Neutrophil (primary cell): ENCODE data around the gene GRIK3.

Experiments
- H3K27ac ChIP-seq: fragments of 200-600 bp; sonication (generic); 2 replicates; pipeline ENCODE4 v1.5.1; 2016; ENCODE audit warnings: mild to moderate bottlenecking, moderate library complexity
- H3K27me3 ChIP-seq: fragments of 200-600 bp; sonication (generic); 2 replicates; pipeline ENCODE4 v1.6.0; 2016; ENCODE audit warnings: mild to moderate bottlenecking
- H3K36me3 ChIP-seq: fragments of 200-600 bp; sonication (generic); 2 replicates; pipeline ENCODE4 v1.5.1; 2017
- H3K4me1 ChIP-seq, 2 experiments: fragments of 200-600 bp in 1 of 2; sonication (generic) in 1 of 2; 1 replicate in 1 of 2; 2 replicates in 1 of 2; pipeline versions ENCODE4 v1.5.1 to v1.6.1; 2013 to 2016; ENCODE audit warnings: low read depth in 1 of 2, low read length in 1 of 2, mild to moderate bottlenecking in 1 of 2, moderate library complexity in 1 of 2; ENCODE audit not compliant: control insufficient read depth in 1 of 2, insufficient read depth in 1 of 2
- H3K4me3 ChIP-seq, 2 experiments: fragments of 200-600 bp in 1 of 2; sonication (generic) in 1 of 2; 1 replicate in 1 of 2; 2 replicates in 1 of 2; pipeline ENCODE4 v1.5.1; 2013 to 2016; ENCODE audit warnings: low read depth in 1 of 2, low read length in 1 of 2, mild to moderate bottlenecking in 1 of 2, moderate library complexity in 1 of 2
- H3K9me3 ChIP-seq: fragments of 200-600 bp; sonication (generic); 2 replicates; pipeline ENCODE4 v1.5.1; 2016
- TF ChIP-seq, protein P1 (sequence below): fragments of 200-600 bp; sonication (generic); IDR thresholded peaks from 2 replicates; pipeline ENCODE4 v1.5.1; 2016; ENCODE audit warnings: antibody characterized with exemption

Gene GRIK3

DNA sequence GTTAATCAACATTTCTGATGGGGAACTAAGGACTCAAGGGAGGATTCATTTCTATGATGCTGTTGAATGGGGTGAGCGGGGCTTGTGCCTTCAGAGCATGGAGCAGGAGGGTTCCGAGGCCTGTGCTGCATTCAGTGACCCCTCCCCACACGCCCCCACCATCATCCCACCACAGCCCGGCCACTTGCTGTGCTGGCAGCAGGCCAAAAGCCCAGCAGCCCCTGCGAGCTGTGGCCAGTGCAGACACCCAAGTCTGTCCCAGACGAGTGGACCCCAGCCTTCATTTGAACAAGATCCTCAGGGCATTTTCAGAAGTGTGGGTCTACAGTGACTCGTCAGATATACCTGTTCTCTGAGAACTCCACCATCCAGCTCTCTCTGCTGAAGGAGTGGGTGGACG is 242.0 kb downstream of the GRIK3 start:
- Histone ChIP-seq H3K4me3 (no peak overlapping the region), H3K36me3 (no peaks in the 10 kb centered on the region), H3K9me3 (no peaks in the 10 kb centered on the region), H3K27ac (no peak overlapping the region), H3K4me1 (no peaks in the 10 kb centered on the region), H3K27me3 (peaks cover 16% of the 10 kb centered on the region)
- TF ChIP-seq, protein P1, sequence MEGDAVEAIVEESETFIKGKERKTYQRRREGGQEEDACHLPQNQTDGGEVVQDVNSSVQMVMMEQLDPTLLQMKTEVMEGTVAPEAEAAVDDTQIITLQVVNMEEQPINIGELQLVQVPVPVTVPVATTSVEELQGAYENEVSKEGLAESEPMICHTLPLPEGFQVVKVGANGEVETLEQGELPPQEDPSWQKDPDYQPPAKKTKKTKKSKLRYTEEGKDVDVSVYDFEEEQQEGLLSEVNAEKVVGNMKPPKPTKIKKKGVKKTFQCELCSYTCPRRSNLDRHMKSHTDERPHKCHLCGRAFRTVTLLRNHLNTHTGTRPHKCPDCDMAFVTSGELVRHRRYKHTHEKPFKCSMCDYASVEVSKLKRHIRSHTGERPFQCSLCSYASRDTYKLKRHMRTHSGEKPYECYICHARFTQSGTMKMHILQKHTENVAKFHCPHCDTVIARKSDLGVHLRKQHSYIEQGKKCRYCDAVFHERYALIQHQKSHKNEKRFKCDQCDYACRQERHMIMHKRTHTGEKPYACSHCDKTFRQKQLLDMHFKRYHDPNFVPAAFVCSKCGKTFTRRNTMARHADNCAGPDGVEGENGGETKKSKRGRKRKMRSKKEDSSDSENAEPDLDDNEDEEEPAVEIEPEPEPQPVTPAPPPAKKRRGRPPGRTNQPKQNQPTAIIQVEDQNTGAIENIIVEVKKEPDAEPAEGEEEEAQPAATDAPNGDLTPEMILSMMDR, result no peak

DNA sequence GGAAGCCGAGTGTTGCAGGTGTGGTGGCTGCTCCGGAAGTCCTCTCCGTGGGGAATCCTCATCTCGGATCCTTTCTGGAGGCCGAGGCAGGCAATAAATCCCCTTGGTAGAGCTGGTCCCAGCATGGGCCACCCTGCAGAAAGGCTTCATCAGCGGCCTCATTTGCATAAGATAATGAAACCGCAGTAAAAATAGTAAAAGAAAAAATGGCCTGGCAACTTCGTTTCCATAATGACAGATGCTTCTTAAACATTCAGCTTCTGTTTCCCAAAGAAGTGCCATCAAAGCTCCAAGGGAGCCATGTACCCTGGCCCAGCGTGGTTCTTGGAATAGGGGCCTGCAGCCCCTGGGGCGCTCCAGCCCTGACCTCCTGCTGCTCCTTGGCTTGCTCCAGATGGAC is 244.1 kb downstream of the GRIK3 start:
- TF ChIP-seq, protein P1, result no peak
- no peaks in the 10 kb centered on the region for H3K9me3 ChIP-seq
- H3K4me1 ChIP-seq, result no peaks in the 10 kb centered on the region
- H3K27ac ChIP-seq, result no peak overlapping the region
- H3K36me3 ChIP-seq, result no peaks in the 10 kb centered on the region
- H3K27me3 ChIP-seq, result peaks cover 37% of the 10 kb centered on the region
- no peak overlapping the region for H3K4me3 ChIP-seq

DNA sequence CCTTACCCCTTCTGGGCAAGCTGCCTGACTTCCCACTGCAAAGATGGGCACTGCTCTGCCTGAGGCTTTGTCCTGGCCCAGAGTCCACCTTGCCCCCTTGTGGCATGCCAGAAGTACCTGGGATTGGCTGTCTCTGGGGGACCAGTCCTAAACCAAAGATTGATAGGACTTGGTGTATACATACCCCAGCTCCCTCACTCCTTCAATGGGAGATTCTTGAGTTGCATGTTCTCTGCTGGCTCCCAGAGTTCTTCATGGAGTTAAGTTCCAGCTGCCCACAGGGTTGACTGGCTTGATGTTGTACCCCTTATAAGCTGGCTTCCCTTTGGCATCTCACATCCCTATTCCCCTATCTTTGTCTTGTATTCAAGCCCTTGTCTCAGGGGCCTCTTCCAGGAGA is 244.8 kb downstream of the GRIK3 start:
- Histone ChIP-seq H3K27me3 (peaks cover 41% of the 10 kb centered on the region), H3K9me3 (no peaks in the 10 kb centered on the region), H3K36me3 (no peaks in the 10 kb centered on the region), H3K4me1 (no peaks in the 10 kb centered on the region), H3K27ac (no peak overlapping the region), H3K4me3 (no peak overlapping the region)
- TF ChIP-seq, protein P1, result no peak

DNA sequence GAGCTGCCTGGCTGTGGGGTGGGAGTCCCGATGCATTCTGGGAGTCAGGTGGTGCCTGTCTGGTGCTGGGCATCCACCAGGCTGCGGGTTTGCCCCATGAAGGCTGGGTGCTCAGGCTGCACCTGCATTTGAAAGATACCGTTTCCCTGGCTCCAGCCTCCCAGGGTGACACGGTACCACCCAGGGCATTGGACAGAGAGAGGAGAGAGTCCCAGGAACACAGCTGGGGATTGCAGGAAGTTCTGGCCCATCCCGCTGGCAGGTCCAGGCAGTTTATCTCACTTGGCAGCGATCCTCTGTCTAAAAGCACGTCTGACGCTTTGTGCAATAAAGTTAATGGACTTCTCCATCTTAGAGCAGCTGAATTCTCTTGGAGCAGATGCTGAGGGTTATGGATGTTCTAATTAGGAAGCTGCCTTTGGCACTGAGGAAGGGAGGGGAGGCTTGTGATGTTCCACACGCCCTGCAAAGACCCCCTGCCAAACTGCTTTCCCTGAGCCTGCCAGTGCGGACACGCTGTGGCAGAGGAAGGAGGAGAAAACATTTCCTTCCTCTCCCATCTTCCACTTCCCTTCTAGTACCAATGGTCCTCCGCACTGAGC is 246.9 kb downstream of the GRIK3 start:
- Histone ChIP-seq H3K27ac (no peak overlapping the region), H3K9me3 (no peaks in the 10 kb centered on the region), H3K27me3 (peaks cover 46% of the 10 kb centered on the region), H3K36me3 (no peaks in the 10 kb centered on the region), H3K4me3 (no peak overlapping the region), H3K4me1 (no peaks in the 10 kb centered on the region)
- TF ChIP-seq, protein P1, result no peak

DNA sequence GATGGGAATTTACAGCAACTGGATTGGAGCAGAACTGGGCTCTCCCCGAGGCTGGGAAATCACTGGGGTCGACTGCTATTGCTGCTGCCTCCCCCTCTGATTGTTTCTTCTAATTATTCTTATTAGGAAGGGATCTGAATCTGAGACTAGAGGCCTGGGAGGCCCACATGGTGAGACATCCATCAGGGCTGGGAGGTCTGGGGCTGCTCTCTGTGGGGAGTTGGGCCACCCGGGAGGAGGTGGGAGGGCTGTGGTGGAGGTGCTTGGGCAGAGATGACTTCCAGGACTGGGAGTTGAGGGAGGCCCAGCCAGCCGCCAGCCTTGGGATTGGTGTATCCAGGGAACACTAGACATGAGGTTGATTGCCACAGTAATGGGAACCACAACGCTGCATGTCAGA is 247.9 kb downstream of the GRIK3 start:
- Histone ChIP-seq H3K27ac (no peak overlapping the region), H3K27me3 (peaks cover 46% of the 10 kb centered on the region), H3K36me3 (no peaks in the 10 kb centered on the region), H3K4me1 (no peaks in the 10 kb centered on the region), H3K4me3 (no peak overlapping the region), H3K9me3 (no peaks in the 10 kb centered on the region)
- TF ChIP-seq, protein P1, result no peak
